ENCODE measurements around the gene CCDC30. TPM values are rescaled to one million over a fixed set of nuclear protein-coding genes. Genes with fewer than 3 reads are reported as not detected.

CCDC30 gene
- 0.16 and 0.22 TPM in 2 replicates for polyA plus RNA-seq (2014; cell fraction: cytosol; rRNA removed)
- 0.47 and 0.79 TPM in 2 replicates for polyA plus RNA-seq (2014; cell fraction: nucleus; rRNA removed)

GRCh38 chr1:42462828-42463763 is at the start of gene CCDC30:
Gene CCDC30, plus strand, starts transcription at chr1:42463286. Its CDS starts 17,266 bp downstream, at chr1:42480552.
- DNase-seq (ENCODE audit: low spot score): peak; percentile 96

GRCh38 chr1:42414551-42415496 is 48.3 kb upstream of the CCDC30 start:
- DNase-seq (ENCODE audit: low spot score): no peak

GRCh38 chr1:42417166-42417565 is 45.9 kb upstream of the CCDC30 start:
- no peak for DNase-seq (ENCODE audit: low spot score)

DNA sequence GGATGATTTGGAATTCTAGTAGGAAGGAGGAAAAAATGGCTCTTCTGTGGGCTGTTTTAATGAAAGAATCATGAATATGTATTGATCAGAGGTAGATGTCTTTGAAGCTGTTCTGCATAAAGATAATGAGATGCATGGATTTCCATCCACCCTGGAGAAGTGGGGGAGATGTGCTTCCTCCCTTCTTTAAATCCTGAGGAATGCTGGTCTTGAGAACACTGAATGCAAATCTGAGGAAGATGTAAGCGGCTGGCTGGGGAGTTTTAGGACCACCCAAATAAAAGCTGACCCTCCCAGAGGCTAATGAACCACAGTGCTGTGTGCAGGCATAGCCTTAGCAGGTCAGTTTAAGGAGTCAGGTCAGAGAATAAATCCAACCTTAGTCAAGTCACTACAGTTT is 44.6 kb upstream of the CCDC30 start:
- DNase-seq (ENCODE audit: low spot score): no peak

GRCh38 chr1:42419126-42419821 is 43.8 kb upstream of the CCDC30 start:
- DNase-seq (ENCODE audit: low spot score): no peak

DNA sequence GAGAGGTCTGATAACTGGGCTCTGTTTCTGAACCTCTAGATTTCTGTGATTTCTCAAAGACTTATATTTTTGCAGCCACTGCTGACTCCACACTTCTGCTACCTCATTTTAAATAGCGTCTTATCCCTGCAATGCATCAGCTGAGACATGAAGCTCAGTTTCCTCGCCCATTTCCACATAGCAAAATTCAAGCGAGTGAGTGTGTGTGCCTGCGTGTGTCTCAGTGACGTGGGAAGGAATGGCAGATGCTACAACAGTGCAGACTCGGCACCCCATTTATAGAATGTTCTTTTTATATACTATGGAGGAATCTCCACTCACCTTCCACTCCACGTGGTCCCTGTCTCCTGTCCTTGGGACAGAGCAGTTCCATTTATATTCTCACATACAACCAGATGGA is 43.0 kb upstream of the CCDC30 start:
- DNase-seq (ENCODE audit: low spot score): no peak

DNA sequence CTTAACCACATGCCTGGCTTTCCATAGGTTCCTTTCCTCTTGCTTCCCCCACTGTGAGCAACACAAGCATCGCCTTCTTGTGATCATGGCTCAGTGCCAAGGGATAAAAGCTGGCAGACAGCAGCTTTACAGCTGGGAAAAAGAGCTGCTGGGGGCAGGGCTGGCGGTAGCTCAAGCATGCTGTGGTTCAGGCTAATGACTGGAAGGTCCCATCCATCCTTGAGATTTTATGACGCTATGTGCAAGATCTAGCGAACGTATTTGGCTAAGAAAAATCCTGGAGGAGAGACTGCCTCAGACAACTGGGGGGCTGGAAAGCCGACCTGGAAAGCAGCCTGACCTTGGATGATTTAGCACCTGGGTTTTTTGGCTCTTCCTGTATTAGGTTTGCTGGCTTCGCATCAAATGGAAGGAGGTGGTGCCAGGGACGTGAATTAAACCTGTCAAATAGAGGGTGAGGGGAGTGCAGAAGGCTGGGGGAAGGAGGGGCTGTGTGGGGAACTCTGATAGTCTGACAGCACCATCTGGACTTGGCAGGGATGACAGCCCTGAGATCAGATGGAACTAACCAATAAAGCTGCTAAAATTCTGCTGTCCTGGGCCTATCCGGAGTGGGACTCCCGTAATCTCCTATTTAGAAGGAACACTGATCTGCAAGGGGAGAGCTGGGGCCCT is 42.0 kb upstream of the CCDC30 start:
- peak; percentile 45 for DNase-seq (ENCODE audit: low spot score)

DNA sequence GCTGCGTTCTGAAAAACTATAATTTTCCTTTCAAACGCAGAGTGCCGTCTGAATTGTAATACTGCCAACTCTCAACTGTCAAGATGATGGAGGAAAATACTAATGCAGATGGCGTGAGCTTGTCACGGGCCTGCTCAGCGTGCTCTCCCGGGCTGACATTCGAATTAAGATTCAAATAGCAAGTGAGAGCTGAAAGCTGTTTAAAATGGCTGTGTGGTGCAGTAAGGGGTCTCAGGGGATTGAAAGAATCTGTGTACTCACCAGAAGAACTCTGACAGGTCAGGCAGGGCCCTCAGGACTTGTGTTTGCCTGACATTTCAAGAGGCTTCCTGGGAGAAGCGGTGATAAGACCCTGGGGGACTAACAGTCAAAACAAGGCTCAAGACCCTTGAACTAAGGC is 40.3 kb upstream of the CCDC30 start:
- no peak for DNase-seq (ENCODE audit: low spot score)

GRCh38 chr1:42423681-42424080 is 39.4 kb upstream of the CCDC30 start:
- no peak for DNase-seq (ENCODE audit: low spot score)

DNA sequence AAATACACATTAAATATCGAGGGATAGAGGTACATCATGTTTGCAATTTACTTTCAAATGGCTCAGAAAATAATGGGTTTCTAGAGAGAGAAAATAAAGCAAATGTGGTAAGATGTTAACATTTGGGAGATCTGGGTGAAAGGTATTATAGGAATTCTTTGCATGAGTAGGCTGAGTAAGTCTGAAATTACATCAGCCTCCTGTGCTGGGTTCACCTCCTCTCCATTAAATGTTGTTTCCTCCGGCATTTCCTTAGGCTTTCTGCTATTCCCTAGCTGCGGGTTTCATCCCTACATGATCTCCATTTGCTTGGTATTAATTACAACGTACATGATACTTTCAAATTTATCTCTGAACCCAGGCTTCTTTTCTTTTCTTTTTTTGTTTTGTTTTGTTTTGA is 38.9 kb upstream of the CCDC30 start:
- DNase-seq (ENCODE audit: low spot score): no peak

DNA sequence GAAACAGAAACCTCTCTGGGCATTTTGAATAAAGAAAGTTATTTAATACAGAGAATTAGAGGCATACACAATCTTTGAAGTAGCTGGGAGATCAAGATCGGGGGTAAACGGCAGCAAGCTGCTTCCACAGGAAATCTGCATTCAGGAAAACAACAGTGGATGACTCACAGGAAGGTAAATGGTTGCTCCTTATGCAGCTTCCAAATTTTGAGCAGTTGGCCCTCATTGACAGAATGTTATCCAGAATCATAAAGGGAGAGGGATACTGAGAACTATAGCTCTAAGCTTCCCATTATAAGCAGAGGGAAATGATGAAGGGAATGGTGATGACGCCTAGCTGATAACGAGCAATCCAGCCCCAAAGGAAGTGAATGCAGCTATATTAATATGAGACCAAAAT is 35.8 kb upstream of the CCDC30 start:
- no peak for DNase-seq (ENCODE audit: low spot score)

DNA sequence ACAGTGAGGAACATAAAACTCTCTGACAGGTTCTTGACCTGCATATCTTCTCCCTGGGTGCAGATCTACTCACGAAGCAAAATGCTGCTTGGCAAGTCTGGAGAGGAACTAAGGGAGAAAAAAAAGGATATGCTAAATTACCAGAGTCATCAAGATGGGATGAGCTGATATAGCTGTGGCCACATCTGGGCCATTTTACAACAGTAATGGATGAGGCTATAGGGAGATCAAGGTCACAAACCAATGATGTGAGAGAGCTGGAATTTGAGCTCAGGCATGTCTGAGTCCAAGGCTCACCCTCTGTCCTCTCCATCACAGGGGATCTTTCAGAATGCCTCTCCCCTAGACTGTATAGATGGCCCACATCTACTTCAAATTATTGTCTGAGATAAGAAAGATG is 33.5 kb upstream of the CCDC30 start:
- no peak for DNase-seq (ENCODE audit: low spot score)

- DNase-seq (ENCODE audit: low spot score): no peak
Observed at GRCh38 chr1:42430286-42431135, 32.6 kb upstream of the CCDC30 start.

GRCh38 chr1:42431514-42431913 is 31.6 kb upstream of the CCDC30 start:
- DNase-seq (ENCODE audit: low spot score): no peak

DNA sequence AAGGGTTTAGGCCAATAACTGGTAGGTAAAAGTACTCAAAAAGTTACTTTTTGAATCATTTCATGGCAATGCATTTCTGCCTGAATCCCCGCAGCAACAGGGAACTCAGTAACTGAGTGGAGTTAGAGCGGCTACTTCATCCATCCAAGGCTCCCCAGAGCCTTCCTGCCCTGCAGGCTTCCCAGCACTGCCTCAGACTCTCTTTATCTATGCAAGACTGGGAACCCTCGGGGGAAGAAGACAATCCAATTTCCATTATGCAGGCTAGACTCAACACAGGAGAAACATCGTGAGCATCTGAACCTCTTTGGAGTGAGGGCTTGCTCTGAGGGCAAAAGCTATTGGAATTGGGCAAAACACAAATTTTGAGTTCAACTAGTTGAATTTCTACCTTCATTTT is 30.4 kb upstream of the CCDC30 start:
- no peak for DNase-seq (ENCODE audit: low spot score)

DNA sequence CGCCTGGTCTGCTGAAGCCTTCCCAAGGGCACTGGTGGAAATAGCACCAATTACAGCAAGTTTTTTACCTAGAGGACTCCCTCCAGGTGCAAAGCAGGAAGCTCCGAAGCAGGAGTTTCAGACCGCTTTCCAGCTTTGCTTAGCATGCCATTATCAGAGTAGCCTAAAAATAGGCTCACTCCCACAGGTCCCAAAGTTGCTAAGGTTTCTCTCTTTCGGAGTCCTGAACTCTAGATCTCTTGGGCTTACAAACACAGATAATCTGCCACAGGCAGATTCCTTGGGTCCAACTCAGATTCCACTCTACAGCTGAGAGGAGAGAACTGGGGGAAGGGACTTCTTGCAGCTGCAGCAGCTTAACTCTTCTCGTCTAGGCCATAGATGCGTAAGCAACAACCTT is 29.7 kb upstream of the CCDC30 start:
- no peak for DNase-seq (ENCODE audit: low spot score)

DNA sequence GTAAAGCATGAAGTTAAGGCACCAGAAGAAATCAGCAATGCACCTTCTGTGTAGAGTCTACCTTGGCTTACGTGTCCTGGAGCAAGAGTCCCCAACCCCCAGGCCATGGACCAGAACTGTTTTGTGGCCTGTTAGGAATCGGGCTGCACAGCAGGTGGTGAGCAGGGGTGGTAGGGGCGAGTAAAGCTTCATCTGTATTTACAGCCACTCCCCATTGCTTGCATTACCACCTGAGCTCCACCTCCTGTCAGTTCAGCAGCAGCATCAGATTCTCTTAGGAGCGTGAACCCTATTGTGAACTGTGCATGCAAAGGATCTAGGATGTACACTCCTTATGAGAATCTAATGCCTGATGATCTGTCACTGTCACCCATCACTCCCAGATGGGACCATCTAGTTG is 28.7 kb upstream of the CCDC30 start:
- DNase-seq (ENCODE audit: low spot score): no peak

DNA sequence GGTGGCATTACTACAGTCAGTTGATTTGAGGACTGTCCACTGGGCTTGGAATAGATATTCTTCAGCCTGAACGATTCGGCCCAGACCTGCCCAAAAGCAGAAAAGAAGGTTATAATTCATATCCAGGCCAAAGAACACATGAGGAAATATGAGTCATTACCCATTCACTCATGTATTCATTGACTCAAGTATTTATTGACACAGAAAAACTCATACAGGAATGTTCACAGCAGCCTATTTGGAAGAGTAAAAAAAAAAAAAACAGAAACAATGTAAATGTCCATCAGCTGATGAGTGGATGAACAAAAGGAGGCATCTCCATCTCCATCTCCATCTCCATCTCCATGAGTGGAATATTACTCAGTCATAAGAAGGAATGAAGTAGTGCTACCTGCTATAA is 23.1 kb upstream of the CCDC30 start:
- DNase-seq (ENCODE audit: low spot score): no peak

GRCh38 chr1:42442662-42443061 is 20.4 kb upstream of the CCDC30 start:
- DNase-seq (ENCODE audit: low spot score): no peak

GRCh38 chr1:42449256-42449655 is 13.8 kb upstream of the CCDC30 start:
- peak; percentile 20 for DNase-seq (ENCODE audit: low spot score)

Data from SK-N-DZ (cell line).